H9 (cell line): ENCODE measurements around the gene TMEM61. TPM values are rescaled to one million over a fixed set of nuclear protein-coding genes. Genes with fewer than 3 reads are reported as not detected.

ENCODE experiments used
- DNase-seq: peaks from one replicate; pipeline ENCODE4 v3.0.0-alpha.2; 2017
- H2AFZ ChIP-seq: one replicate; pipeline ENCODE4 v1.6.1; 2013; ENCODE audit warnings: mild to moderate bottlenecking, low read length, control low read depth, moderate library complexity
- H2AK5ac ChIP-seq: 2 replicates; pipeline ENCODE4 v1.6.1; 2013; ENCODE audit warnings: low read length, control low read depth, mixed read lengths; ENCODE audit not compliant: insufficient read length
- H2BK120ac ChIP-seq: one replicate; pipeline ENCODE4 v1.6.1; 2013; ENCODE audit warnings: low read depth, mild to moderate bottlenecking, low read length, control low read depth, inconsistent platforms; ENCODE audit not compliant: poor library complexity, severe bottlenecking
- H2BK12ac ChIP-seq: 2 replicates; pipeline ENCODE4 v1.6.1; 2013; ENCODE audit warnings: low read length, control low read depth, mixed read lengths, low read depth; ENCODE audit not compliant: insufficient read length
- H2BK15ac ChIP-seq: 2 replicates; pipeline ENCODE4 v1.6.1; 2013; ENCODE audit warnings: low read depth, low read length, control low read depth
- H2BK20ac ChIP-seq: one replicate; pipeline ENCODE4 v1.6.1; 2013; ENCODE audit warnings: low read depth, mild to moderate bottlenecking, low read length, control low read depth, inconsistent platforms; ENCODE audit not compliant: poor library complexity, severe bottlenecking
- H2BK5ac ChIP-seq: 2 replicates; pipeline ENCODE4 v1.6.1; 2013; ENCODE audit warnings: low read length, control low read depth, mixed read lengths; ENCODE audit not compliant: insufficient read length
- H3K14ac ChIP-seq: 2 replicates; pipeline ENCODE4 v1.6.1; 2013; ENCODE audit warnings: low read length, control low read depth; ENCODE audit not compliant: insufficient read depth
- H3K18ac ChIP-seq: 2 replicates; pipeline ENCODE4 v1.6.1; 2013; ENCODE audit warnings: low read depth, mild to moderate bottlenecking, mixed read lengths, low read length, control low read depth; ENCODE audit not compliant: insufficient read length
- H3K23ac ChIP-seq: 2 replicates; pipeline ENCODE4 v1.6.1; 2013; ENCODE audit warnings: low read length, control low read depth, mixed read lengths, low read depth; ENCODE audit not compliant: insufficient read length
- H3K23me2 ChIP-seq: 2 replicates; pipeline ENCODE4 v1.6.1; 2013; ENCODE audit warnings: low read depth, mild to moderate bottlenecking, mixed read lengths, low read length, control low read depth; ENCODE audit not compliant: insufficient read length, poor library complexity, severe bottlenecking
- H3K27ac ChIP-seq: 2 replicates; pipeline ENCODE4 v1.5.1; 2013; ENCODE audit warnings: low read length, control low read depth, mixed read lengths, low read depth; ENCODE audit not compliant: insufficient read length
- H3K27me3 ChIP-seq: 2 replicates; pipeline ENCODE4 v1.6.1; 2013; ENCODE audit warnings: low read length, control low read depth, inconsistent platforms; ENCODE audit not compliant: insufficient read depth
- H3K4ac ChIP-seq: 2 replicates; pipeline ENCODE4 v1.6.1; 2013; ENCODE audit warnings: low read depth, mild to moderate bottlenecking, control low read depth, inconsistent platforms, low read length, moderate library complexity
- H3K4me1 ChIP-seq: 2 replicates; pipeline ENCODE4 v1.6.1; 2013; ENCODE audit warnings: low read length, control low read depth, inconsistent platforms; ENCODE audit not compliant: insufficient read depth
- H3K4me2 ChIP-seq: 2 replicates; pipeline ENCODE4 v1.6.1; 2013; ENCODE audit warnings: low read length, control low read depth, mixed read lengths; ENCODE audit not compliant: insufficient read length, insufficient read depth
- H3K56ac ChIP-seq: 2 replicates; pipeline ENCODE4 v1.6.1; 2013; ENCODE audit warnings: low read depth, mild to moderate bottlenecking, mixed read lengths, low read length, control low read depth; ENCODE audit not compliant: insufficient read length
- H3K79me1 ChIP-seq: 2 replicates; pipeline ENCODE4 v1.6.1; 2013; ENCODE audit warnings: low read depth, mild to moderate bottlenecking, moderate library complexity, low read length, control low read depth, inconsistent platforms; ENCODE audit not compliant: insufficient read depth, poor library complexity, severe bottlenecking
- H3K79me2 ChIP-seq: 2 replicates; pipeline ENCODE4 v1.6.1; 2013; ENCODE audit warnings: low read length, control low read depth, inconsistent platforms; ENCODE audit not compliant: insufficient read depth
- H3K9ac ChIP-seq: 2 replicates; pipeline ENCODE4 v1.6.1; 2013; ENCODE audit warnings: low read length, control low read depth, mixed read lengths; ENCODE audit not compliant: insufficient read length; ENCODE audit errors: extremely low read depth
- H3K9me3 ChIP-seq: one replicate; pipeline ENCODE4 v1.6.1; 2013; ENCODE audit warnings: low read depth, low read length, inconsistent platforms; ENCODE audit not compliant: control insufficient read depth
- H3T11ph ChIP-seq: one replicate; pipeline ENCODE4 v1.6.1; 2013; ENCODE audit warnings: mild to moderate bottlenecking, low read length, control low read depth, inconsistent platforms
- H4K20me1 ChIP-seq: one replicate; pipeline ENCODE4 v1.6.1; 2013; ENCODE audit not compliant: control insufficient read depth, insufficient read length, insufficient read depth
- H4K5ac ChIP-seq: 2 replicates; pipeline ENCODE4 v1.6.1; 2013; ENCODE audit warnings: low read depth, mild to moderate bottlenecking, mixed read lengths, low read length, control low read depth; ENCODE audit not compliant: insufficient read length
- H4K8ac ChIP-seq: replicated peaks from 2 replicates; pipeline ENCODE4 v1.6.1; 2013; ENCODE audit warnings: low read length, control low read depth, mixed read lengths, low read depth; ENCODE audit not compliant: insufficient read length
- H4K91ac ChIP-seq: 2 replicates; pipeline ENCODE4 v1.6.1; 2013; ENCODE audit warnings: low read depth, mild to moderate bottlenecking, moderate library complexity, mixed read lengths, low read length, control low read depth; ENCODE audit not compliant: insufficient read length
- H3K27ac Mint-ChIP-seq, 3 experiments: 2 replicates in 2 of 3; 3 replicates in 1 of 3; pipeline ENCODE4 v1.8.0; 2020 to 2021; ENCODE audit warnings: mixed read lengths in 3 of 3, mild to moderate bottlenecking in 1 of 3, moderate library complexity in 1 of 3
- H3K27me3 Mint-ChIP-seq: 2 replicates; pipeline ENCODE4 v1.8.0; 2021; ENCODE audit warnings: low read depth, mild to moderate bottlenecking, moderate library complexity, mixed read lengths
- H3K36me3 Mint-ChIP-seq, 3 experiments: 2 replicates in 2 of 3; 3 replicates in 1 of 3; pipeline ENCODE4 v1.8.0; 2020 to 2021; ENCODE audit warnings: low read depth in 3 of 3, mixed read lengths in 3 of 3; ENCODE audit not compliant: insufficient read depth in 1 of 3
- H3K4me1 Mint-ChIP-seq, 2 experiments: 2 replicates each; pipeline ENCODE4 v1.8.0; 2020; ENCODE audit warnings: mixed read lengths in 2 of 2
- H3K4me3 Mint-ChIP-seq, 2 experiments: 2 replicates in 1 of 2; 3 replicates in 1 of 2; pipeline ENCODE4 v1.8.0; 2020 to 2021; ENCODE audit warnings: mild to moderate bottlenecking in 2 of 2, mixed read lengths in 2 of 2, moderate library complexity in 1 of 2
- H3K9me3 Mint-ChIP-seq, 2 experiments: 2 replicates in 1 of 2; 3 replicates in 1 of 2; pipeline ENCODE4 v1.8.0; 2020; ENCODE audit warnings: mild to moderate bottlenecking in 2 of 2, mixed read lengths in 2 of 2, moderate library complexity in 1 of 2
- WGBS: extraction: QIAGEN DNeasy Blood & Tissue Kit; methylation state at CpG from one replicate; pipeline ENCODE4 v1.1.7; 2013; ENCODE audit warnings: missing lambda C conversion rate, low lambda C conversion rate, mixed read lengths; ENCODE audit not compliant: insufficient read length; ENCODE audit errors: extremely low coverage; 5-methylcytosine and 5-hydroxymethylcytosine counted together
- total RNA-seq: library from RNA; stranded (reverse); gene quantifications from 2 replicates; pipeline ENCODE4 v1.2.1, GENCODE V29; 2021
- TF ChIP-seq, protein P1 (sequence below): fragments of 200-600 bp; sonication (generic); conservative IDR thresholded peaks from 3 replicates; pipeline ENCODE4 v1.8.0; 2021; ENCODE audit warnings: antibody characterized with exemption, mild to moderate bottlenecking

Gene TMEM61
- total RNA-seq, 1 experiment from 2014 or later: 0.61 TPM

DNA sequence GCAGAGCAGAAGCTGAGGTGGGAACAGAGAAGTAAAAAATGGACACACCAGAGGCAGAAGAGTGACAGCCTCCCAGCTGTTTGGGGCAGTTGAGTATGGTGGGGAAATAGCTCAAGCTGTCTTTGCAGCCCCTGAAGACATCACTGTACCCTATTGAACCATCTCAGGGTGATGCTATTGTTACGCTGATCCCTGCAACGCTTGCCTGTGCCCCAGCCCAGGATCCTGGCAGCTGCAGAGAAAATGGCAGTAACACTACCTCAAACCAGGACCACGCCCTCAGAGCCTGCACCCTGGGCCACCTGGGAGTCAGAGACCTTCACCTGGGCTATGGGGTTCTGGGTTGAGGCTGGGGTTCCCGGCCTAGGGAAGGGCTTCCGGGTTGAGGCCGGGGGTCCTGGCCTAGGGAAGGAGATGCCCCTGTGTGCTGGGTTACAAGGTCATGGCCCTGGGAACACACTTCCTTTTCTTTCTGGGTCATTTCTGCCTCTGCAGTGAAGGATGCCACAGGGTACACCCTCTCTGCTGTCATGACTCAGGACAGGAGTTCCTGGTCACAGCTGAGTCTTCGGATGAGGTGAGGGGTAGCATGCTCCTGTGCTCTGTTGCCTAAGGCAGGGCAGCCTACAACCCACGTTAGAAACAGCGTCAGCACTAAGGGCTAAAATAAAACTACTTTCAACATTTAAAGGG is 29.9 kb downstream of the TMEM61 start:
- H3K4me2 ChIP-seq: no peak overlapping the region
- H3K18ac ChIP-seq: no peak overlapping the region
- H4K8ac ChIP-seq: no peak overlapping the region
- H3K36me3 Mint-ChIP-seq: peaks cover 0 to 15% (median 0%) of the 10 kb centered on the region in 3 experiments
- H3K4me1 Mint-ChIP-seq: peaks cover 15 to 18% of the 10 kb centered on the region in 2 experiments
- H3K14ac ChIP-seq: no peak overlapping the region; the same call in 1 of the 2 replicates
- H4K5ac ChIP-seq: no peak overlapping the region
- H2AFZ ChIP-seq: no peak overlapping the region
- H3K27me3 ChIP-seq: no peaks in the 10 kb centered on the region
- H3K27ac ChIP-seq: no peak overlapping the region
- H3K9me3 ChIP-seq: no peaks in the 10 kb centered on the region
- no peaks in the 10 kb centered on the region for H3K79me2 ChIP-seq
- H3K9ac ChIP-seq: no peak overlapping the region
- H2BK20ac ChIP-seq: no peak overlapping the region
- H3K79me1 ChIP-seq: no peaks in the 10 kb centered on the region
- no peak overlapping the region for H2BK5ac ChIP-seq
- H3K27me3 Mint-ChIP-seq: peaks cover 24% of the 10 kb centered on the region
- no peak overlapping the region for H2BK15ac ChIP-seq
- H3K4me1 ChIP-seq: peaks cover 3% of the 10 kb centered on the region; the same call in 1 of the 2 replicates
- H3K27ac Mint-ChIP-seq: no peak overlapping the region
- TF ChIP-seq, protein P1, sequence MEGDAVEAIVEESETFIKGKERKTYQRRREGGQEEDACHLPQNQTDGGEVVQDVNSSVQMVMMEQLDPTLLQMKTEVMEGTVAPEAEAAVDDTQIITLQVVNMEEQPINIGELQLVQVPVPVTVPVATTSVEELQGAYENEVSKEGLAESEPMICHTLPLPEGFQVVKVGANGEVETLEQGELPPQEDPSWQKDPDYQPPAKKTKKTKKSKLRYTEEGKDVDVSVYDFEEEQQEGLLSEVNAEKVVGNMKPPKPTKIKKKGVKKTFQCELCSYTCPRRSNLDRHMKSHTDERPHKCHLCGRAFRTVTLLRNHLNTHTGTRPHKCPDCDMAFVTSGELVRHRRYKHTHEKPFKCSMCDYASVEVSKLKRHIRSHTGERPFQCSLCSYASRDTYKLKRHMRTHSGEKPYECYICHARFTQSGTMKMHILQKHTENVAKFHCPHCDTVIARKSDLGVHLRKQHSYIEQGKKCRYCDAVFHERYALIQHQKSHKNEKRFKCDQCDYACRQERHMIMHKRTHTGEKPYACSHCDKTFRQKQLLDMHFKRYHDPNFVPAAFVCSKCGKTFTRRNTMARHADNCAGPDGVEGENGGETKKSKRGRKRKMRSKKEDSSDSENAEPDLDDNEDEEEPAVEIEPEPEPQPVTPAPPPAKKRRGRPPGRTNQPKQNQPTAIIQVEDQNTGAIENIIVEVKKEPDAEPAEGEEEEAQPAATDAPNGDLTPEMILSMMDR: no peak
- H3K4me3 Mint-ChIP-seq: 0 out of 5 replicates have a peak overlapping the region, but pooled peaks of 1 of the 2 experiments have one; percentile 10
- no peaks in the 10 kb centered on the region for H3K23me2 ChIP-seq
- no peak overlapping the region for H3K23ac ChIP-seq
- H4K20me1 ChIP-seq: no peaks in the 10 kb centered on the region
- WGBS: no CpG with 5 or more reads among the region's 9 CpGs
- no peak overlapping the region for H2BK12ac ChIP-seq
- DNase-seq: no peak
- H4K91ac ChIP-seq: no peak overlapping the region
- H3K9me3 Mint-ChIP-seq: peaks cover 10 to 15% of the 10 kb centered on the region in 2 experiments
- no peak overlapping the region for H2BK120ac ChIP-seq
- H3K4ac ChIP-seq: no peak overlapping the region
- no peak overlapping the region for H3K56ac ChIP-seq
- no peak overlapping the region for H3T11ph ChIP-seq
- no peak overlapping the region for H2AK5ac ChIP-seq
